TTC549 (cell line): Measurements from ENCODE around the gene LRRIQ1.
A peak's percentile ranks its signal among the peaks of the same experiment; 100 is the strongest.
"Not testable (repeated sequence)": the region's sequence is repeated elsewhere in the genome, so short reads cannot be mapped to it uniquely, and the experiment has no call there.

ENCODE experiments used
- FAIRE-seq: peaks from 2 replicates; lab custom pipeline; 2012; peaks lifted over from hg19 to GRCh38; lab: Jason Lieb, UNC

LRRIQ1 gene, protein sequence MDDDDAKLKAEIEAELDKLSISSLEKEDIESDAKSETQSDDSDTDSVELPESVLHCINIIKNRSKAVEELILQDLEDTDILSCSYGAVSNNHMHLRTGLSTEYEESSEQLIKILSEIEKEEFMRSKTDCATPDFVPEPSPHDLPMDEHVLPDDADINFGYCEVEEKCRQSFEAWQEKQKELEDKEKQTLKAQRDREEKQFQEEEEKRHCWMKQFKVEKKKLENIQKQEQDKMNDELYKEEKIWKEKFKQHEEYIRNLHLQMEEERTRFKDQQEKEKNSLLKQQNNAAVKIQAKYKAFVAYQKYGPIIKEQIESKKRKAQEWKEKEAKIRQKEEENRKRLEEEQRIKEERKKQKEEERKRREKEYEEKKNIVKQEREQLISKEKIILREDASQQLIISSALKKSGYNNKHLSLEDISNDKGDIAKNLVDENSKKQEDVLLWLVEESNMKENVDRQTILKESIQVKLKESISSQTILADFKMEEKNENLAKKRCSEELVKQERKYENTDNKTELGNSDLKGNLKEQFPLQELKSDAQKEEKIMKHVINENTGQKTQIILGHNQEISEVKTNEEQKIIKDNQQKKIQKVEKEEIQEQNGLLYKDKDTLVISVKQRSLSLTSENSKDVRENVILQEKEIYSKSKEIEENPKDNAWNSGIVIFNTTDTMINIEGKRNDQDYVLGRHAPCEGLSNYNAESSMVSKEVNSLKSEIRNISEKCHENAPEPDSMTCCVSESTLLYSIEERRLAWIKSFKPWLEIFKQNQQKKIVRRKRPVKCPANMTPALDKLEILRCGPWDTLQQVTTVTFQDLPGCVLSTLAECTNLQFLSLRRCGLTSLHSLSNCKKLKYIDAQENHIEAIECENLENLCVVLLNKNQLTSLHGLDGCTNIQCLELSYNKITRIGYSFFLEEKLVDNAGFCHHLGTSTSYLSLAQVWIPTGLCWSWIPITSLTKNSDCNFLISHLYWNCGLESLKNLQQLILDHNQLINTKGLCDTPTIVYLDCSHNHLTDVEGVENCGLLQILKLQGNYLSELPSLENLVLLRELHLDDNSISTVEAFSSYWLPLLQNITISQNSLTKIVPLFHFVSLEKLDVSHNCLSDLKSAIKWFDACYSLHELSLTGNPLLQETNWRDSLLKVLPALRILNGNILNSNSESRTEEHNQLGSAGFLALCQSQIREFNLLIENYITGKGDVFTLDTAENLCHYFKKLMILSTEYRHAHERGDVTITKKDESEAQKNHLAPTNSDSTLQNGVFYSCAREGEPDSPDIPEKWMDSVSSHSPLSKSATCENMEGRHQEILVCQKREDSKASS (N-terminal part only)

GRCh38 chr12:85036234-85036707 lies at the start of gene LRRIQ1, which contains the start of gene TSPAN19:
LRRIQ1 (plus strand) TSS chr12:85036351; CDS start chr12:85038177, 1,826 bp downstream.
TSPAN19 (minus strand) TSS chr12:85036277; CDS start chr12:85029946, 6,331 bp downstream.
- FAIRE-seq: no peak

GRCh38 chr12:84986586-84986985 lies 49.6 kb upstream of the LRRIQ1 start:
- FAIRE-seq: no peak

- no peak for FAIRE-seq
These were observed 41.7 kb upstream of the LRRIQ1 start for GRCh38 chr12:84994426-84994825.

- no peak for FAIRE-seq
These were observed 40.5 kb upstream of the LRRIQ1 start for GRCh38 chr12:84995641-84996040.

- FAIRE-seq: no peak
These were observed 39.4 kb upstream of the LRRIQ1 start for GRCh38 chr12:84996759-84997158.

DNA sequence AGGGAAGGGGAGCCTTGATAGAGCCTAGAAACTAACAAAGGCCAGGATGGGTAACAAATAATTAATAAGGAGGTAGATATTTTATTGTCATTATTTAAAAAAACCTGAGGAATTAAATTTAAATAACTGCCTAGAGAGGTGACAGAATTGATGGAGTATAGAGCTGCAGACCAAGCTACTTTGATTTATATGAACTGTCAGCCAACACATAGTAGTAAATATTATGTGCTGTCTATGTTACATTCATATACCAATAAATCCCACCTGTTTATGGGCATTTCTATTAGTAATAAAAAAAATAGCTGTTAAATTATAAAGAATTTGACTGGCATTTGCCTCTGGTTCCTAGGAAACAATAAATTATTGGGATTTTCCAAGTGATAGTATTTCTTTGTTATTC lies 37.8 kb upstream of the LRRIQ1 start:
- FAIRE-seq: no peak

DNA sequence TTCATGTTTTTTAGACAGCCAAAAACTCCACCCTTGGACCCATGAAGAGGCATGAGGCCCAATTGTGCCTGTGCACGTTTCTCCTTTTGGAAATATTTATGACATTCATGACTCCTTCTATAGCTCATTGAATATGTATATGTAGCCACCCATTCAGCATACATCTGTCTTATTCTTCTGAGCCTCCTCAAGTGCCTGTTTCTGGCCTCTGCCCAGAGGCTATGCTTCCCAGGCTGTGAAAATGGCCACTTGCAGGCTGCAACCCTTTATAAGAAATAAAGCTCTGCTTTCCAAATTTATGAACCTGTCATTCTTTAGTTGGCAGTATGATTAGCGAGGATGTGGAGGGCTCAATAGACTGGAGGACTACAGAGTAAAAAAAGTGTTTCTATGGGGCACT lies 35.4 kb upstream of the LRRIQ1 start:
- no peak for FAIRE-seq

DNA sequence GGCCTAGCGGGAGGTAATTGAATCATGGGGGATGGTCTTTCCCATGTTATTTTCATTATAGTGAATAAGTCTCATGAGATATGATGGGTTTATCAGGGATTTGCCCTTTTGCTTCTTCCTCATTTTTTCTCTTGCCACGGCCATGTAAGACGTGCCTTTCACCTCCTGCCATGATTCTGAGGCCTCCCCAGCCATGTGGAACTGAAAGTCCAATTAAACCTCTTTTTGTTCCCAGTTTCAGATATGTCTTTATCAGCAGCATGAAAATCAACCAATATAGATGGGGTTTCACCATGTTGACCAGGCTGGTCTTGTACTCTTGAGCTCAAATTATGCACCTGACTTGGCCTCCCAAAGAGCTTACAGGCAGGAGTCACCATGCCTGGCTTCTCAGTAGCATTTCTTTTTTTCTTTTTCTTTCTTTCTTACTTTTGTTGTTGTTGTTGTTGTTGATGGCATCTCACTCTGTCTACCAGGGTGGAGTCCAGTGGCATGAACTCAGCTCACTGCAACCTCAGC lies 33.3 kb upstream of the LRRIQ1 start:
- FAIRE-seq: no peak

DNA sequence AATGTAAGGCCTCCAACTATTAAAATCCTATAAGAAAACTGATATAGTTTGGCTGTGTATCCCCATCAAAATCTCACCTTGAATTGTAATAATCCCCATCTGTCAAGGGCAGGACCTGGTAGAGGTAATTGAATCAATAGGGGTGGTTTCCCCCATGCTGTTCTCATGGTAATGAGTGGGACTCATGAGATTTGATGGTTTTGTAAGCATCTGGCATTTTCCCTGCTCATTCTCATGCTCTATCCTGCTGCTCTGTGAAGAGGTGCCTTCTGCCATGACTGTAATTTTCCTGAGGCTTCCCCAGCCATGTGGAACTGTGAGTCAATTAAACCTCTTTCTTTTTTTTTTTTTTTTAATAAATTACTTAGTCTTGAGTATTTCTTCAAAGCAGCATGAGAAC lies 31.9 kb upstream of the LRRIQ1 start:
- no peak for FAIRE-seq

GRCh38 chr12:85005047-85005446 lies 31.1 kb upstream of the LRRIQ1 start:
- not testable (repeated sequence) for FAIRE-seq

GRCh38 chr12:85005615-85006014 lies 30.5 kb upstream of the LRRIQ1 start:
- FAIRE-seq: no peak

GRCh38 chr12:85006206-85006605 lies 29.9 kb upstream of the LRRIQ1 start:
- FAIRE-seq: no peak

- no peak for FAIRE-seq
These were observed 28.3 kb upstream of the LRRIQ1 start for GRCh38 chr12:85007836-85008235.

- FAIRE-seq: no peak
These were observed 19.7 kb upstream of the LRRIQ1 start for GRCh38 chr12:85016413-85016812.

DNA sequence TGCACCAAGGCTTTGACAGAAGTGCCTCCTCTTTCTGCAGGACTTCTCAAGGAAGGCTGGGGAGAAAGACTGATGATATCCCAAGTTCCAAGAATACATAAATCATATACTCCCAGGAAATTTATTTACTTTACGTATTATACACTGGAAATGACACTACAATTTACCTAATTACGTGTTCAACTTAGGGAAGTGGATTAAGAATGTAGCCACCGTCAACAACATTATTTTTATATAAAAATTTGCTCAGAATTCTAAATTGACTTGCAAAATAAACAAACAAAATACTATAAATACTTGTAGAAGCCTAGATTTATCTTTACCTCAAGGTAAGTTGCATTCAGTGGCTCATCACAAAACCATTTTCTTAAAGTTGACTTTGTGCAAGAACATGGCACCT lies 19.0 kb upstream of the LRRIQ1 start:
- FAIRE-seq: no peak

GRCh38 chr12:85017618-85018017 lies 18.5 kb upstream of the LRRIQ1 start:
- no peak for FAIRE-seq

DNA sequence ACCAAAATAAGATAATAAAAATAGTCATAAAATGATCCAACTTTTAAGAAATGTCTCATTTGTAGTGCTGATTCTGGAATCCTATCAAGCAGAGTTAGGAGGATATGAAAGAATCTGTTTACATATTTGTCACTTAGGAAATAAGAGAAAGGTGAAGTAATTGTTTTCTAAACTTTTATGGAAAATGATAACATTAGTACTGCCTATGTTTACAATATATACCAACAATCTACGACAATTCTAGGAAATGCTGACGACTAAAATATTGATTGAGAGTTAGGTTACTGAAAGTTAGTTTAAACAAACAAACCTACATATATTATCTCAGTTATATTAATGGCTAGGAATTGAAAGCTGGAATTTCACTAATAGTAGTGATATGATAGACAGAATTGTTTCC lies 18.1 kb upstream of the LRRIQ1 start:
- no peak for FAIRE-seq

DNA sequence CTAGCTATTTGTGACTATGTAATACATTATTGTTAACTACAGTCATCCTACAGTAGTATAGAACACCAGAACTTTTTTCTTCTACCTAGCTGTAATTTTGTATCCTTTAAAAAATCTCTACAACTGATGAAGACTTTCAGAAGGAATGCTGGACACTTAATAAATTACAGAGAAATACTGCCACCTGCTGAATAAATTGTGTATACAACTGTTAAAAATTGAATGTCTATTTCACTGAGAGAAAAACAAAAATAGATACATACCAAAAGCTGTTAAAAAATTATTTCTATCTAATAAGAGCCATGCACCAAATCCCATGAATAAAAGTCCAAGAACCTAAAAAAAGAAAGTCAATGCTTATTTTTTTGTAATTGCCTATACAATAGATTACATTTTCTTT lies 6.7 kb upstream of the LRRIQ1 start:
- FAIRE-seq: peak; percentile 73

DNA sequence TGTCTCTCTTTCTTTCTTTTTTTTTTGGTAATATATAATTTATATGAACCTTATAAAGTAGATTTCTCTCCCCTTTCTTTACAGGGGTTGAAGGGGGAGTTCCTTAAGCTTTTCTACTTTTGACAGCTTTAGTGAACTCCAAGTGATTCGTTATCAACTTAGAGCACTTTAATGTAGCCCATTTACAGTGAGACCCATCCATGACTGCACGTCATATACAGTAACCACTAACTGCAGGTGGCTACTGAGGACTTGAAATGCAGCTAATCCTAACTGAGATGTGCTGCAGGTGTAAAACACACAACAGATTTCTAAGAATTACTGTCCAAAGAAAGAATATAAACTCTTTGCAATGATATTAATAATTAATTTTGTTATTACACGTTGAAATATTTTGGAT lies 582 bp downstream of the LRRIQ1 start:
- FAIRE-seq: no peak

- no peak for FAIRE-seq
These were observed 5.2 kb downstream of the LRRIQ1 start for GRCh38 chr12:85041395-85041794.

DNA sequence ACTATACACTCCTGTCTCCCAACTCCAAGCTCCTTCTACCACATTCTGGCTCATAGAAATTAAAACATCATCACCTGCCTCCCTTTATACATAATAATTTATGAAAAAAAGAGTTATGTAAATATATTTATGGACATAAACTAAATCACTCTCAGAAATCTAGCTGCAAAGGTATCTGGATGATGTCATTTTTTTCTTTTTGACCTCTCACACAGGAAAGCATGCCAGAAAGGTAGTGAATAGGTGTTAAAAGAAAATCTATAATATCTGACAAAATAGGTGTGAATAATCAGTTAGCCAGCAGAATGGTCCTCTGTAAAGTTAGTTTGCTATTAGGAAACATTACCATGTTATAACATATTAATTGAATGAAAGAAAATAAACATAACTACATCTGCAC lies 7.7 kb downstream of the LRRIQ1 start:
- no peak for FAIRE-seq

- FAIRE-seq: peak; percentile 28
These were observed 21.3 kb downstream of the LRRIQ1 start for GRCh38 chr12:85057370-85057963.
